ENCODE data around the gene HACL1. TPM values are rescaled to one million over a fixed set of nuclear protein-coding genes. Genes with fewer than 3 reads are reported as not detected.

The HACL1 gene
- total and polyA plus RNA-seq, 10 of the 15 experiments (the other 5 are each of a cell fraction or from before 2014, with no cell fraction given): 19.4 to 48.7 (median 30.1) TPM

DNA sequence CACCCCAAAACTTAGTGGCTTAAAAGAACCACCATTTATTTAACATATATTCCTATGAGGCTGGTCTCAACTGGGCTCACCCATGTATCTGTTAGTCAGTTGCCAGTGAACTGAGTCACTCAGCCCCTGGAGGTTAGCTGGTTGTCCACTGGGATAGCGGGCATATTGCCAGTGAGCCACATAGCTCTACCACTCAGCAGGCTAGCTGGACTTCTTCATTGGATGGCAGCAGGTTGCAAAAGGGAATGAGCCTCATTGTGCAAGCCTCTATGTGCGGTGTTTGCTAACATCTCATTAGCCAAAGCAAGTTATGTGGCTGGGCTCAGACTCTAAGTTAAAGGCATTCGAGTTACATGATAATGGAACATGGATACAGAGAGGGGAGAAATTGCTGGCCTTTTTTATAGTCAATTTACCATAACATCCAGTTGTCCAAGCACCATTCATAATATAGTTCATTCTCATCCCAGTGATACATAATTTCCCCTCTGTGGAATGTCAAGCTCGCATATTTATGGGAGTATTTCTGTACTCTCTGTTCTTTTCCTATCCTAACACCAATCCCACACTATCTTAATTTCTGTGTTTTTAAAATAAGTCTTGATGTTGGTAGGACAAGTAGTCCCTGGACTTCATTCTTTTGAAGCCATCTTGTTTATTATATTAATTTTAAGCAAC lies 8.9 kb upstream of the HACL1 start:
- Histone ChIP-seq H3K4me1 (ENCODE audit: control insufficient read depth, insufficient read depth, low read length) (no peaks in the 10 kb centered on the region), H3K9me3 (replicated peaks; ENCODE audit: control insufficient read depth, insufficient read depth, low read length) (no peaks in the 10 kb centered on the region), H2AFZ (ENCODE audit: control insufficient read depth, low read depth, low read length) (no peak overlapping the region), H3K27ac (ENCODE audit: control insufficient read depth, insufficient read depth) (no peak overlapping the region), H3K36me3 (ENCODE audit: control insufficient read depth in 2 of 2, insufficient read depth in 2 of 2, low read length in 1 of 2) (no peaks in the 10 kb centered on the region), H4K20me1 (ENCODE audit: control insufficient read depth, insufficient read depth) (no peaks in the 10 kb centered on the region), H3K79me2 (ENCODE audit: control insufficient read depth, insufficient read depth, low read length) (no peaks in the 10 kb centered on the region), H3K4me2 (ENCODE audit: control insufficient read depth, insufficient read depth) (no peak overlapping the region), H3K27me3 (replicated peaks in 1 of 2; ENCODE audit: control insufficient read depth in 2 of 2, insufficient read depth in 2 of 2, low read length in 1 of 2) (no peaks in the 10 kb centered on the region), H3K9ac (ENCODE audit: control insufficient read depth, insufficient read depth, low read length) (no peak overlapping the region), H3K4me3 (no peak overlapping the region)
- BruUV-seq (replicated peaks): no TSS peak
- TF ChIP-seq RELA (IDR thresholded peaks at IDR 0.05; ENCODE audit: borderline replicate concordance, partially characterized antibody): no peak
- no peak for TF ChIP-seq BCL3 (IDR thresholded peaks at IDR 0.05; ENCODE audit: borderline replicate concordance, insufficient read depth, low read depth, low read length, poor library complexity, severe bottlenecking)
- ChIA-PET POLR2A (interaction anchor here (0.7 kb wide), 2 partner anchors 318 to 513 kb away, joined by 4 read pairs; no protein-coding TSS in a partner anchor), SMC1A (ENCODE audit: uncharacterized antibody, unreplicated experiment) (interaction anchor here (0.8 to 2.0 kb wide), 2 partner anchors 50 to 202 kb away, joined by 3 to 8 read pairs; no protein-coding TSS in a partner anchor), RAD21 (ENCODE audit: unreplicated experiment) (no interaction called here), CTCF (no interaction called here)
- FAIRE-seq (no peak), DNase-seq (ENCODE audit: low read depth, low spot score) (no peak), ATAC-seq (no peak)
- intact Hi-C loops (cut with micrococcal nuclease; ENCODE audit: unreplicated experiment) (no loop called here), in situ Hi-C loops (cut with MboI) (no loop called here)
- WGBS (ENCODE audit: insufficient coverage, insufficient replicate concordance, low lambda C conversion rate, missing lambda C conversion rate): 96% methylated on average over 4 of the region's 4 CpGs

DNA sequence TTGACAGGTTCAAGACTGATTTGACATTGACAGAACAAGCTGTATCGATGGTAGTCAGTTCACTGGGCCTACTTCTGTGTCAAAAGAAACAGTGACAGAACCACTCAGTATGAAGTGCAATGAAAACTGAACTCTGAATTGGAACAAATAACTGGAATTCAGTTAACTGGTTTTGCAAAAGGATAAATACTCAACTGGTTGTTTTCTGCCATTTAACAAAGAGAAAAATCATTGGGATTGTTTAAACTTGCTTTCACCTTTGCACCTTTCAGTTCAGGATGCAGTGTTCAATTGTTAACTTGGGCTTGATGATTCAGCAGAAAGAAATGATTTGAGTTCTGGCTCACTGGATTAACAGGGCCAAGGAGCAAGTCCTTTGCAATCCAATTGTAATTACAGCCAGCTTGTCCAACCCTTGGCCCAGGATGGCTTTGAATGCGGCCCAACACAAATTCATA lies 5.1 kb upstream of the HACL1 start:
- SMC1A ChIA-PET (ENCODE audit: uncharacterized antibody, unreplicated experiment): interaction anchor here (0.6 to 3.7 kb wide), 3 partner anchors 11 to 149 kb away, joined by 4 to 12 read pairs (median 7); no protein-coding TSS in a partner anchor
- in situ Hi-C loops (cut with MboI): no loop called here
- FAIRE-seq (no peak), ATAC-seq (no peak), DNase-seq (ENCODE audit: low read depth, low spot score) (no peak)
- H3K4me3 ChIP-seq: no peak overlapping the region
- POLR2A ChIA-PET: interaction anchor here (0.6 to 0.7 kb wide), 4 partner anchors 114 to 215 kb away, joined by 3 to 8 read pairs (median 4); no protein-coding TSS in a partner anchor
- RAD21 ChIA-PET (ENCODE audit: unreplicated experiment): no interaction called here
- peaks cover 4% of the 10 kb centered on the region; the same call in 1 of the 2 replicates for H3K79me2 ChIP-seq (ENCODE audit: control insufficient read depth, insufficient read depth, low read length)
- no peaks in the 10 kb centered on the region for H4K20me1 ChIP-seq (ENCODE audit: control insufficient read depth, insufficient read depth)
- no peaks in the 10 kb centered on the region for H3K27me3 ChIP-seq (replicated peaks in 1 of 2; ENCODE audit: control insufficient read depth in 2 of 2, insufficient read depth in 2 of 2, low read length in 1 of 2)
- no peaks in the 10 kb centered on the region; the same call in 1 of the 2 replicates for H3K4me1 ChIP-seq (ENCODE audit: control insufficient read depth, insufficient read depth, low read length)
- H3K9ac ChIP-seq (ENCODE audit: control insufficient read depth, insufficient read depth, low read length): no peak overlapping the region
- no peaks in the 10 kb centered on the region; the same call in 1 of the 3 replicates for H3K9me3 ChIP-seq (replicated peaks; ENCODE audit: control insufficient read depth, insufficient read depth, low read length)
- H3K4me2 ChIP-seq (ENCODE audit: control insufficient read depth, insufficient read depth): no peak overlapping the region
- 100% methylated on average over 2 of the region's 2 CpGs for WGBS (ENCODE audit: insufficient coverage, insufficient replicate concordance, low lambda C conversion rate, missing lambda C conversion rate)
- H2AFZ ChIP-seq (ENCODE audit: control insufficient read depth, low read depth, low read length): no peak overlapping the region
- no peaks in the 10 kb centered on the region for H3K36me3 ChIP-seq (ENCODE audit: control insufficient read depth in 2 of 2, insufficient read depth in 2 of 2, low read length in 1 of 2)
- no peak overlapping the region for H3K27ac ChIP-seq (ENCODE audit: control insufficient read depth, insufficient read depth)
- intact Hi-C loops (cut with micrococcal nuclease; ENCODE audit: unreplicated experiment): no loop called here
- BruUV-seq (replicated peaks): no TSS peak
- CTCF ChIA-PET: interaction anchor here (0.7 to 1.2 kb wide), 4 partner anchors 10 to 582 kb away, joined by 3 read pairs; no protein-coding TSS in a partner anchor
- TF ChIP-seq RB1 (IDR thresholded peaks at IDR 0.05; ENCODE audit: borderline replicate concordance) (no peak), CHD4 (IDR thresholded peaks at IDR 0.05) (no peak), MEF2A (IDR thresholded peaks at IDR 0.05; ENCODE audit: insufficient read depth, low read depth, low read length) (no peak), ESRRA (IDR thresholded peaks at IDR 0.05; ENCODE audit: low read length) (no peak), SPI1 (IDR thresholded peaks at IDR 0.05; ENCODE audit: borderline replicate concordance, insufficient read depth, low read depth, low read length) (no peak), E2F4 (IDR thresholded peaks at IDR 0.05; ENCODE audit: low read depth, low read length) (no peak)
- TF ChIP-seq, protein P1, sequence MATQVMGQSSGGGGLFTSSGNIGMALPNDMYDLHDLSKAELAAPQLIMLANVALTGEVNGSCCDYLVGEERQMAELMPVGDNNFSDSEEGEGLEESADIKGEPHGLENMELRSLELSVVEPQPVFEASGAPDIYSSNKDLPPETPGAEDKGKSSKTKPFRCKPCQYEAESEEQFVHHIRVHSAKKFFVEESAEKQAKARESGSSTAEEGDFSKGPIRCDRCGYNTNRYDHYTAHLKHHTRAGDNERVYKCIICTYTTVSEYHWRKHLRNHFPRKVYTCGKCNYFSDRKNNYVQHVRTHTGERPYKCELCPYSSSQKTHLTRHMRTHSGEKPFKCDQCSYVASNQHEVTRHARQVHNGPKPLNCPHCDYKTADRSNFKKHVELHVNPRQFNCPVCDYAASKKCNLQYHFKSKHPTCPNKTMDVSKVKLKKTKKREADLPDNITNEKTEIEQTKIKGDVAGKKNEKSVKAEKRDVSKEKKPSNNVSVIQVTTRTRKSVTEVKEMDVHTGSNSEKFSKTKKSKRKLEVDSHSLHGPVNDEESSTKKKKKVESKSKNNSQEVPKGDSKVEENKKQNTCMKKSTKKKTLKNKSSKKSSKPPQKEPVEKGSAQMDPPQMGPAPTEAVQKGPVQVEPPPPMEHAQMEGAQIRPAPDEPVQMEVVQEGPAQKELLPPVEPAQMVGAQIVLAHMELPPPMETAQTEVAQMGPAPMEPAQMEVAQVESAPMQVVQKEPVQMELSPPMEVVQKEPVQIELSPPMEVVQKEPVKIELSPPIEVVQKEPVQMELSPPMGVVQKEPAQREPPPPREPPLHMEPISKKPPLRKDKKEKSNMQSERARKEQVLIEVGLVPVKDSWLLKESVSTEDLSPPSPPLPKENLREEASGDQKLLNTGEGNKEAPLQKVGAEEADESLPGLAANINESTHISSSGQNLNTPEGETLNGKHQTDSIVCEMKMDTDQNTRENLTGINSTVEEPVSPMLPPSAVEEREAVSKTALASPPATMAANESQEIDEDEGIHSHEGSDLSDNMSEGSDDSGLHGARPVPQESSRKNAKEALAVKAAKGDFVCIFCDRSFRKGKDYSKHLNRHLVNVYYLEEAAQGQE (IDR thresholded peaks at IDR 0.05; ENCODE audit: low read depth, low read length): no peak

Data from GM12878 (cell line).